Astrocyte of the hippocampus (primary cell): ENCODE data around the gene CREG1.

Experiments
- DNase-seq: peaks from one replicate; pipeline ENCODE4 v3.0.0; 2011; ENCODE audit warnings: low read depth, low spot score

The CREG1 gene

GRCh38 chr1:167507719-167508118, 45.8 kb downstream of the CREG1 start:
- no peak for DNase-seq

- DNase-seq: no peak
Measured at GRCh38 chr1:167504467-167504827, 49.1 kb downstream of the CREG1 start.

- no peak for DNase-seq
Measured at GRCh38 chr1:167503626-167504466, 49.7 kb downstream of the CREG1 start.

- no peak for DNase-seq
Measured at GRCh38 chr1:167502719-167503462, 50.7 kb downstream of the CREG1 start.

- no peak for DNase-seq
Measured at GRCh38 chr1:167502192-167502551, 51.4 kb downstream of the CREG1 start.

- no peak for DNase-seq
Measured at GRCh38 chr1:167501515-167502191, 51.9 kb downstream of the CREG1 start.

GRCh38 chr1:167500283-167500860, 53.2 kb downstream of the CREG1 start:
- DNase-seq: no peak

GRCh38 chr1:167499664-167500101, 53.9 kb downstream of the CREG1 start:
- no peak for DNase-seq

GRCh38 chr1:167499106-167499505, 54.5 kb downstream of the CREG1 start:
- DNase-seq: no peak

GRCh38 chr1:167496797-167497619, 56.6 kb downstream of the CREG1 start:
- no peak for DNase-seq

- no peak for DNase-seq
Measured at GRCh38 chr1:167493372-167493771, 60.2 kb downstream of the CREG1 start.

GRCh38 chr1:167492481-167492910, 61.1 kb downstream of the CREG1 start:
- DNase-seq: no peak

- no peak for DNase-seq
Measured at GRCh38 chr1:167491586-167492461, 61.7 kb downstream of the CREG1 start.
